WTC11 (cell line): ENCODE results near the gene UQCR11. TPM values are rescaled to one million over a fixed set of nuclear protein-coding genes. Genes with fewer than 3 reads are reported as not detected.

ENCODE experiments used
- ATAC-seq: fragments of 200-7000 bp; cut with Tn5 transposase; 2 replicates; pipeline ENCODE4 v1.10.0; 2021; ENCODE audit warnings: mild to moderate bottlenecking, moderate library complexity
- CTCF ChIA-PET: fragments of 300-600 bp; sonication (Branson Sonifier 250); formaldehyde crosslinking; loops from one replicate; lab custom pipeline; 2021; ENCODE audit warnings: antibody characterized with exemption; lab: Charles Lee
- POLR2A ChIA-PET: fragments of 350-600 bp; sonication (Branson Sonifier 250); formaldehyde crosslinking; loops from one replicate; lab custom pipeline; 2021; ENCODE audit warnings: antibody characterized with exemption; lab: Charles Lee
- DNase-seq: peaks from one replicate; pipeline ENCODE4 v3.0.0; 2021; ENCODE audit warnings: low spot score
- H3K27ac Mint-ChIP-seq: 2 replicates; pipeline ENCODE4 v1.8.0; 2021; ENCODE audit warnings: mixed read lengths
- H3K27me3 Mint-ChIP-seq: 2 replicates; pipeline ENCODE4 v1.8.0; 2021; ENCODE audit warnings: low read depth, mild to moderate bottlenecking, moderate library complexity, mixed read lengths
- H3K36me3 Mint-ChIP-seq: 2 replicates; pipeline ENCODE4 v1.8.0; 2021; ENCODE audit warnings: mixed read lengths
- H3K4me1 Mint-ChIP-seq: 2 replicates; pipeline ENCODE4 v1.8.0; 2022; ENCODE audit warnings: mixed read lengths
- H3K4me3 Mint-ChIP-seq: 2 replicates; pipeline ENCODE4 v1.8.0; 2021; ENCODE audit warnings: mild to moderate bottlenecking, moderate library complexity, mixed read lengths
- H3K9me3 Mint-ChIP-seq: 2 replicates; pipeline ENCODE4 v1.8.0; 2021; ENCODE audit warnings: mixed read lengths
- ATF1 ChIP-seq: sonication (generic); formaldehyde crosslinking; IDR thresholded peaks from 2 replicates; pipeline ENCODE4 v1.8.1; 2023; ENCODE audit warnings: mild to moderate bottlenecking, moderate library complexity, missing genetic modification reagents
- ATF2 ChIP-seq: sonication (generic); formaldehyde crosslinking; IDR thresholded peaks from 2 replicates; pipeline ENCODE4 v1.8.1; 2022; ENCODE audit warnings: low read depth, missing genetic modification reagents, borderline replicate concordance
- ATF6 ChIP-seq: sonication (generic); formaldehyde crosslinking; IDR thresholded peaks from 2 replicates; pipeline ENCODE4 v1.8.1; 2023; ENCODE audit warnings: mild to moderate bottlenecking, missing genetic modification reagents
- CREB1 ChIP-seq: sonication (generic); formaldehyde crosslinking; IDR thresholded peaks from 2 replicates; pipeline ENCODE4 v1.8.0; 2023; ENCODE audit warnings: mild to moderate bottlenecking, missing genetic modification reagents
- CREM ChIP-seq: sonication (generic); formaldehyde crosslinking; IDR thresholded peaks from 2 replicates; pipeline ENCODE4 v1.8.1; 2022; ENCODE audit warnings: mild to moderate bottlenecking, missing genetic modification reagents, moderate library complexity
- E2F1 ChIP-seq: sonication (generic); formaldehyde crosslinking; IDR thresholded peaks from 2 replicates; pipeline ENCODE4 v1.8.0; 2022; ENCODE audit warnings: mild to moderate bottlenecking, missing genetic modification reagents
- E2F5 ChIP-seq: sonication (generic); formaldehyde crosslinking; IDR thresholded peaks from 2 replicates; pipeline ENCODE4 v1.8.1; 2022; ENCODE audit warnings: mild to moderate bottlenecking, moderate library complexity, missing genetic modification reagents
- ELF4 ChIP-seq: sonication (generic); formaldehyde crosslinking; IDR thresholded peaks from 2 replicates; pipeline ENCODE4 v1.8.1; 2022; ENCODE audit warnings: low read depth, mild to moderate bottlenecking, moderate library complexity, missing genetic modification reagents
- NFATC4 ChIP-seq: fragments of 250-450 bp; sonication (Bioruptor Pico); IDR thresholded peaks from 2 replicates; pipeline ENCODE4 v1.9.0; 2021; ENCODE audit warnings: mild to moderate bottlenecking
- NFYB ChIP-seq: sonication (generic); formaldehyde crosslinking; conservative IDR thresholded peaks from 2 replicates; pipeline ENCODE4 v1.8.0; 2022; ENCODE audit warnings: low read depth, missing genetic modification reagents
- PRDM15 ChIP-seq: sonication (generic); formaldehyde crosslinking; IDR thresholded peaks from 2 replicates; pipeline ENCODE4 v1.8.0; 2022; ENCODE audit warnings: missing genetic modification reagents
- SMAD4 ChIP-seq: sonication (generic); formaldehyde crosslinking; IDR thresholded peaks from 2 replicates; pipeline ENCODE4 v1.8.0; 2022; ENCODE audit warnings: mild to moderate bottlenecking, missing genetic modification reagents
- SP1 ChIP-seq: sonication (generic); formaldehyde crosslinking; conservative IDR thresholded peaks from 2 replicates; pipeline ENCODE4 v1.8.1; 2022; ENCODE audit warnings: missing genetic modification reagents
- TCF7 ChIP-seq: sonication (generic); formaldehyde crosslinking; IDR thresholded peaks from 2 replicates; pipeline ENCODE4 v1.8.0; 2022; ENCODE audit warnings: mild to moderate bottlenecking, low read depth, missing genetic modification reagents, moderate library complexity
- TEAD1 ChIP-seq: sonication (generic); formaldehyde crosslinking; IDR thresholded peaks from 2 replicates; pipeline ENCODE4 v1.8.0; 2022; ENCODE audit warnings: mild to moderate bottlenecking, missing genetic modification reagents
- TP53 ChIP-seq: sonication (generic); formaldehyde crosslinking; IDR thresholded peaks from 2 replicates; pipeline ENCODE4 v1.8.1; 2023; ENCODE audit warnings: mild to moderate bottlenecking, missing genetic modification reagents
- ZNF232 ChIP-seq: sonication (generic); formaldehyde crosslinking; IDR thresholded peaks from 2 replicates; pipeline ENCODE4 v1.8.0; 2022; ENCODE audit warnings: mild to moderate bottlenecking, missing genetic modification reagents
- ZNF281 ChIP-seq: sonication (generic); formaldehyde crosslinking; IDR thresholded peaks from 2 replicates; pipeline ENCODE4 v1.8.0; 2023; ENCODE audit warnings: mild to moderate bottlenecking, missing genetic modification reagents
- ZNF416 ChIP-seq: fragments of 250-450 bp; sonication (Bioruptor Pico); IDR thresholded peaks from 2 replicates; pipeline ENCODE4 v1.9.0; 2021; ENCODE audit warnings: mild to moderate bottlenecking, inconsistent platforms
- ZNF512 ChIP-seq: sonication (generic); formaldehyde crosslinking; IDR thresholded peaks from 2 replicates; pipeline ENCODE4 v1.8.1; 2022; ENCODE audit warnings: missing genetic modification reagents, borderline replicate concordance
- ZNF671 ChIP-seq: fragments of 250-450 bp; sonication (Bioruptor Pico); IDR thresholded peaks from 2 replicates; pipeline ENCODE4 v1.8.0; 2021; ENCODE audit warnings: mild to moderate bottlenecking
- total RNA-seq: library from RNA; stranded (reverse); gene quantifications from 3 replicates; pipeline ENCODE4 v1.2.3, GENCODE V29; 2021

The UQCR11 gene
- total RNA-seq, 1 experiment from 2014 or later, result 198 TPM

GRCh38 chr19:1579222-1579621 lies 26.0 kb downstream of the UQCR11 start:
- POLR2A ChIA-PET, result no interaction called here
- Mint-ChIP-seq H3K4me1 (no peaks in the 10 kb centered on the region), H3K27me3 (no peaks in the 10 kb centered on the region), H3K4me3 (no peak overlapping the region), H3K27ac (0 out of 2 replicates have a peak overlapping the region, but pooled peaks have one; percentile 36), H3K36me3 (peaks cover 32% of the 10 kb centered on the region), H3K9me3 (no peaks in the 10 kb centered on the region)
- DNase-seq, result no peak
- no peak for TF ChIP-seq E2F1
- TF ChIP-seq E2F5 (CRISPR knock-in tag), result no peak
- no peak for TF ChIP-seq ZNF232 (CRISPR knock-in tag)
- TF ChIP-seq TP53 (CRISPR knock-in tag), result no peak
- TF ChIP-seq CREM (CRISPR knock-in tag), result no peak
- TF ChIP-seq NFATC4 (CRISPR knock-in tag), result no peak
- TF ChIP-seq ZNF281 (CRISPR knock-in tag), result no peak
- ATAC-seq, result no peak
- CTCF ChIA-PET, result interaction anchor here (1.0 kb wide), 1 partner anchor 12 kb away, joined by 8 read pairs; no protein-coding TSS in a partner anchor

GRCh38 chr19:1577929-1578618 lies 27.2 kb downstream of the UQCR11 start:
- ATAC-seq, result no peak
- ChIA-PET POLR2A (no interaction called here), CTCF (interaction anchor here (1.2 to 4.1 kb wide), 2 partner anchors 24 to 32 kb away, joined by 3 to 17 read pairs; no protein-coding TSS in a partner anchor)
- Mint-ChIP-seq H3K4me3 (no peak overlapping the region), H3K36me3 (peaks cover 24% of the 10 kb centered on the region), H3K27me3 (no peaks in the 10 kb centered on the region), H3K27ac (no peak overlapping the region), H3K4me1 (no peaks in the 10 kb centered on the region), H3K9me3 (no peaks in the 10 kb centered on the region)
- no peak for DNase-seq
- no peak for TF ChIP-seq CREM (CRISPR knock-in tag)
- no peak for TF ChIP-seq ZNF671 (CRISPR knock-in tag)
- TF ChIP-seq ATF1 (CRISPR knock-in tag), result no peak
- TF ChIP-seq TCF7 (CRISPR knock-in tag), result no peak
- TF ChIP-seq ATF2 (CRISPR knock-in tag), result no peak
- TF ChIP-seq ZNF416, result no peak
- TF ChIP-seq ELF4 (CRISPR knock-in tag), result no peak
- no peak for TF ChIP-seq NFYB (CRISPR knock-in tag)
- TF ChIP-seq TEAD1 (CRISPR knock-in tag), result no peak
- no peak for TF ChIP-seq PRDM15 (CRISPR knock-in tag)
- no peak for TF ChIP-seq ZNF512 (CRISPR knock-in tag)
- TF ChIP-seq TP53 (CRISPR knock-in tag), result no peak
- TF ChIP-seq CREB1 (CRISPR knock-in tag), result no peak
- TF ChIP-seq SP1, result no peak
- TF ChIP-seq ATF6 (CRISPR knock-in tag), result no peak
- TF ChIP-seq SMAD4, result no peak
